MM.1S (cell line): ENCODE data around the gene SLC35D2.

ENCODE experiments used
- DNase-seq: peaks from one replicate; pipeline ENCODE4 v3.0.0-alpha.2; 2015
- H2AFZ ChIP-seq: fragments of 300-600 bp; sonication (generic); 2 replicates; pipeline ENCODE4 v1.6.0; 2016; ENCODE audit warnings: antibody characterized with exemption, low read length
- H3F3A ChIP-seq: fragments of 300-600 bp; sonication (generic); 2 replicates; pipeline ENCODE4 v1.6.1; 2016; ENCODE audit warnings: mild to moderate bottlenecking, antibody characterized with exemption, low read length, moderate library complexity, mixed read lengths; ENCODE audit not compliant: insufficient read depth
- H3K27ac ChIP-seq: fragments of 300-600 bp; sonication (generic); 2 replicates; pipeline ENCODE4 v1.5.1; 2016; ENCODE audit warnings: mild to moderate bottlenecking, low read length
- H3K27me3 ChIP-seq: fragments of 300-600 bp; sonication (generic); replicated peaks from 2 replicates; pipeline ENCODE4 v1.6.0; 2016; ENCODE audit warnings: low read length; ENCODE audit not compliant: insufficient read depth
- H3K36me3 ChIP-seq: fragments of 300-600 bp; sonication (generic); replicated peaks from 2 replicates; pipeline ENCODE4 v1.6.1; 2016; ENCODE audit warnings: mild to moderate bottlenecking, low read length, mixed read lengths; ENCODE audit not compliant: insufficient read depth
- H3K4me1 ChIP-seq: fragments of 300-600 bp; sonication (generic); 2 replicates; pipeline ENCODE4 v1.6.1; 2016; ENCODE audit warnings: low read length, mixed read lengths
- H3K4me2 ChIP-seq: fragments of 300-600 bp; sonication (generic); 2 replicates; pipeline ENCODE4 v1.6.0; 2016; ENCODE audit warnings: low read depth, low read length
- H3K4me3 ChIP-seq: fragments of 300-600 bp; sonication (generic); 2 replicates; pipeline ENCODE4 v1.5.1; 2016; ENCODE audit warnings: low read length, mixed read lengths
- H3K79me2 ChIP-seq: fragments of 300-600 bp; sonication (generic); 2 replicates; pipeline ENCODE4 v1.6.1; 2016; ENCODE audit warnings: mixed run types, low read length, mixed read lengths
- H3K9ac ChIP-seq: fragments of 300-600 bp; sonication (generic); 2 replicates; pipeline ENCODE4 v1.6.1; 2016; ENCODE audit warnings: low read length, mixed read lengths
- H3K9me2 ChIP-seq: fragments of 300-600 bp; sonication (generic); replicated peaks from 2 replicates; pipeline ENCODE4 v1.6.1; 2016; ENCODE audit warnings: mild to moderate bottlenecking, low read length, mixed read lengths; ENCODE audit not compliant: insufficient read depth
- H3K9me3 ChIP-seq: fragments of 300-600 bp; sonication (generic); replicated peaks from 2 replicates; pipeline ENCODE4 v1.6.1; 2016; ENCODE audit warnings: mild to moderate bottlenecking, low read length, mixed read lengths; ENCODE audit not compliant: insufficient read depth
- H4K20me1 ChIP-seq: fragments of 300-600 bp; sonication (generic); 2 replicates; pipeline ENCODE4 v1.6.1; 2016; ENCODE audit warnings: mild to moderate bottlenecking, low read length, moderate library complexity, mixed read lengths; ENCODE audit not compliant: insufficient read depth
- CTCF ChIP-seq: fragments of 300-600 bp; sonication (generic); IDR thresholded peaks from 2 replicates; pipeline ENCODE4 v1.5.1; 2016; ENCODE audit warnings: antibody characterized with exemption, low read length, mixed read lengths
- EZH2 ChIP-seq: fragments of 300-600 bp; sonication (generic); optimal IDR thresholded peaks from 2 replicates; pipeline ENCODE3; 2017; ENCODE audit warnings: low read depth, mild to moderate bottlenecking, antibody characterized with exemption, low read length, mixed read lengths
- EZH2phosphoT487 ChIP-seq: fragments of 300-600 bp; sonication (generic); IDR thresholded peaks from 2 replicates; pipeline ENCODE4 v1.6.1; 2018; ENCODE audit warnings: antibody characterized with exemption, low read length

The SLC35D2 gene

GRCh38 chr9:96383165-96383942 is at the start of gene SLC35D2:
TSS of gene SLC35D2 (minus strand) at chr9:96383711. CDS start at chr9:96383634, 77 bp downstream.
- 0 out of 2 replicates have a peak, but pooled peaks cover 2% of the 10 kb centered on the region for H3F3A ChIP-seq
- H2AFZ ChIP-seq = no peak within 1 kb of the TSS
- H3K27ac ChIP-seq = no peak within 1 kb of the TSS
- H3K9ac ChIP-seq = no peak within 1 kb of the TSS
- no peak within 1 kb of the TSS for H3K4me2 ChIP-seq
- DNase-seq = no peak
- H3K4me1 ChIP-seq = no peaks in the 10 kb centered on the region
- no peaks in the 10 kb centered on the region for H4K20me1 ChIP-seq
- no peaks in the 10 kb centered on the region for H3K79me2 ChIP-seq
- no peaks in the 10 kb centered on the region for H3K9me2 ChIP-seq
- no peak for TF ChIP-seq EZH2phosphoT487
- no peaks in the 10 kb centered on the region for H3K27me3 ChIP-seq
- H3K9me3 ChIP-seq = no peaks in the 10 kb centered on the region
- H3K4me3 ChIP-seq = no peak within 1 kb of the TSS
- peaks cover 18% of the 10 kb centered on the region; the same call in 1 of the 2 replicates for H3K36me3 ChIP-seq

GRCh38 chr9:96430377-96430776 is 46.9 kb upstream of the SLC35D2 start:
- TF ChIP-seq EZH2 = no peak
- no peak for TF ChIP-seq CTCF
- TF ChIP-seq EZH2phosphoT487 = no peak
- Histone ChIP-seq H4K20me1 (no peaks in the 10 kb centered on the region), H3K9ac (no peak overlapping the region), H3K9me2 (no peaks in the 10 kb centered on the region), H3K9me3 (no peaks in the 10 kb centered on the region), H3K27ac (no peak overlapping the region), H3K4me1 (no peaks in the 10 kb centered on the region), H3K36me3 (no peaks in the 10 kb centered on the region), H2AFZ (no peak overlapping the region), H3K79me2 (no peaks in the 10 kb centered on the region), H3F3A (no peaks in the 10 kb centered on the region), H3K4me2 (no peak overlapping the region), H3K27me3 (no peaks in the 10 kb centered on the region), H3K4me3 (no peak overlapping the region)
- no peak for DNase-seq

GRCh38 chr9:96429732-96430131 is 46.2 kb upstream of the SLC35D2 start:
- Histone ChIP-seq H3K9me2 (no peaks in the 10 kb centered on the region), H3K4me2 (no peak overlapping the region), H3K27me3 (no peaks in the 10 kb centered on the region), H3F3A (no peaks in the 10 kb centered on the region), H3K27ac (no peak overlapping the region), H3K4me3 (no peak overlapping the region), H3K4me1 (no peaks in the 10 kb centered on the region), H4K20me1 (no peaks in the 10 kb centered on the region), H3K36me3 (no peaks in the 10 kb centered on the region), H2AFZ (no peak overlapping the region), H3K79me2 (no peaks in the 10 kb centered on the region), H3K9me3 (no peaks in the 10 kb centered on the region), H3K9ac (no peak overlapping the region)
- no peak for DNase-seq
- TF ChIP-seq CTCF (no peak), EZH2phosphoT487 (no peak), EZH2 (no peak)

- H3K4me1 ChIP-seq = peaks cover 6% of the 10 kb centered on the region
- H4K20me1 ChIP-seq = no peaks in the 10 kb centered on the region
- H3K79me2 ChIP-seq = no peaks in the 10 kb centered on the region
- no peak overlapping the region for H3K27ac ChIP-seq
- TF ChIP-seq CTCF (no peak), EZH2 (no peak), EZH2phosphoT487 (no peak)
- H3K4me2 ChIP-seq = no peak overlapping the region
- no peak overlapping the region for H2AFZ ChIP-seq
- no peaks in the 10 kb centered on the region for H3K36me3 ChIP-seq
- H3K9me3 ChIP-seq = no peaks in the 10 kb centered on the region
- H3F3A ChIP-seq = peaks cover 4% of the 10 kb centered on the region
- H3K27me3 ChIP-seq = no peaks in the 10 kb centered on the region
- no peak for DNase-seq
- H3K9ac ChIP-seq = no peak overlapping the region
- H3K9me2 ChIP-seq = no peaks in the 10 kb centered on the region
- H3K4me3 ChIP-seq = no peak overlapping the region
These were observed 42.1 kb upstream of the SLC35D2 start for GRCh38 chr9:96425500-96426169.
